Measurements from ENCODE around the gene ANO7.

Gene ANO7

GRCh38 chr2:241230435-241230834, 42.0 kb downstream of the ANO7 start:
- no peak for DNase-seq

GRCh38 chr2:241232736-241233575, 44.5 kb downstream of the ANO7 start:
- DNase-seq = no peak

GRCh38 chr2:241234066-241234790, 45.8 kb downstream of the ANO7 start:
- DNase-seq = no peak

DNA sequence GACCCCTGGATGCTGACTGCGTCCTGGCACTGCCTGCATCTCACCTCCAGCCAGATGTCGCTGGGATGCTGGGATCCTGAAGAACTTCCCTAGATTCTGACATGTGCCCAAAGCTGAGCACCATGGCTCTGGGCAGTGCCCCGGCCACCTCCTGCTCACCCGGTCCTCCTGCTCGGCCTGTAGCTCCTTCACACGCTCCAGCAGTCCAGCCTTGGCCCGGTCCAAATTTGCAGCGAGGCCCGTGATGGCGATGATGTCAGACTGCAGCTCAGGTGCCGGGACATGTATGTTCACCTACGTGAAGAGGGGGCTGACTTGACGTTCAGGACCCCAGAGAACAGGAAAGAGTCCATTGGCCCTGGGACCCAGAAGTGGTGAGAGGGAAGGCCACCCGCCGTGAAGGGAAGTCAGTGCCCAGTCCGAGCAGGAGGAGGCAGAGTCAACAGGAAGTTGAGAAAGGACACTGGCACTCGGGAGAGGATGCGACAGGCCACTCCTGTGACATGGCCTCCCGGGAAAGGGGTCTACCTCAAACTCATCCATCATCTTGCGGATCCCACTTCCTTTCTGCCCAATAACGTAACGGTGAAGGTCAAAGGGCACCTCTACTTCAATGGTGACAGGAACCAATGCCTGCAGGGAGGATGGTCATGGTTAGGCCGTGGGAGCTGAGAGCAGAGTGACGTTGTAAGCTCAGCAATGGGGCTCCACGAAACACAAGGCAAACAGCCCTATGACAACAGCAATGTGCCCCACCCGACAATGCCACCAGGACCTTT, 46.7 kb downstream of the ANO7 start:
- DNase-seq = no peak

GRCh38 chr2:241235859-241236593, 47.5 kb downstream of the ANO7 start:
- no peak for DNase-seq

DNA sequence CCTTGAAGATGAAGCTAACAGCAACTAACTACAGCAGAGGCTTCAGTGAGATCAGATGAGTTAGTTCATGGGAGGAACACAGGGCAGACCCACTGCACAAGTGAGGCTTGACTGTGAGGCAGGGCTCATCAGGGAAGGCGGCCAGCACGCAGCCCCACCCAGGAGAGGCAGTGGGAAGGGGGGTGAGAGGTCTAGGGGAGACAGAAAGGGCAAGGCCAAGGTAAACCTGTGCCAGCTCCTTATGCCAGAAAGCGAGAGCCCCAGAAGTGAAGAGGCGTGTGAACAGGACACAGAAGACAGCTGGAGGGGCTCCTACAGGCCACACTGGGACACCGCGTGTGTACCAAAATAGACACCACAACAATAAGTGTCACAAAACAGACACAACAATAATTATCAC, 48.6 kb downstream of the ANO7 start:
- DNase-seq = no peak

GRCh38 chr2:241237949-241238371, 49.5 kb downstream of the ANO7 start:
- DNase-seq = no peak

DNA sequence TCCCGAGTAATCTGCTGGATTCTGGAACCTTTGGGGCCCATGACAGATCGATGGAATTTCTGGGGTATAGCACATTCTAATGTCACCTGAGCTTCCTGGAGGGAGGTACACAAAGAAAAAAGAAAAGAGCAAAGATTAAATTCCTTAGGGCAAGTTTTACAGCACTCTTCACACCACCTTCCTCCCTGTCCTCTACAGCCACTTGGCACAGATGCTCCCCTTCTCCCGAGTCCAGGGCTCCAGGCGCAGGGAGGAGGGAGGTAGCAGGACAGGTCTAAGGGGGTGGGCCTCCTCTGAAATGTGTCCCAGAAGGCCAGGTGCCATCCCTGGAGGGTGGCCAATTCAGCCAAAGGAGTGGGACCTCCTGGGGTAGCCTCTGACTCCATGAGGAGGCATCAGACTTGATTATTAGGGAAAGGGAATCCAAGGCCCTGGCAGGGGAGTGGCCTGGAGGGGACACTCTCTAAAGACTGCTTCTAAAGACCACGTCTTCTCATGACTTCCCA, 50.3 kb downstream of the ANO7 start:
- no peak for DNase-seq

DNA sequence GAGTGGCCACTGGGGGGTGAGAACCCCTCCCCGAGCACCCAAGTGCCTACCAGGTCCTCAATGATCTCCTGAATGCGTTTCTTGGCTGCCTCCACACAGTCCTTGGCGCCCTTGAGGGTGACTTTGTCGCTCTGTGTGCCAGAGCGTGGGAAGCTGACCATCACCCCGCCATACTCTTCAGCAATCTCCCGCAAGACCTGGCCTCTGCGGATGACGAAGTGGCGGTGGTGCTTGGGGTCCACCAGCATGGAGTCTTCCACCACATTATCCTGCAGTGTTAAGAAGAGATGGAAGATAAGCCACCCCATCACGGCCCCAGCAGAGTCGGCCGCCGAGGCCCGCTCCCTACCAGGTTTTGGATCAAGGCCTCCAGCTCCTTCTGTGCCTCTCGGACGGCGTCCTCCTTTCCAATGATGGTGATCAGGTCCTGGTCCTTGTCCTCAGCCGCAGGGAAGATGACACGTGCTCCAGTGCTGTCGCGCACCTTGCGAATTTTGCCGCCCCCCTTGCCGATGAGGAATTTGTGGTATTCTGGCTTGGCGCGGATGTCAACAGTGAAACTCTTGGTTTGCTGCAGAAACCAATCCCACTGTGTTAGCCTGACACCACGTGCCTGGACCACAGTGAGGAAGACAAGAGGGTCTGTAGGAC, 51.2 kb downstream of the ANO7 start:
- no peak for DNase-seq

GRCh38 chr2:241240320-241241004, 52.0 kb downstream of the ANO7 start:
- DNase-seq = no peak

DNA sequence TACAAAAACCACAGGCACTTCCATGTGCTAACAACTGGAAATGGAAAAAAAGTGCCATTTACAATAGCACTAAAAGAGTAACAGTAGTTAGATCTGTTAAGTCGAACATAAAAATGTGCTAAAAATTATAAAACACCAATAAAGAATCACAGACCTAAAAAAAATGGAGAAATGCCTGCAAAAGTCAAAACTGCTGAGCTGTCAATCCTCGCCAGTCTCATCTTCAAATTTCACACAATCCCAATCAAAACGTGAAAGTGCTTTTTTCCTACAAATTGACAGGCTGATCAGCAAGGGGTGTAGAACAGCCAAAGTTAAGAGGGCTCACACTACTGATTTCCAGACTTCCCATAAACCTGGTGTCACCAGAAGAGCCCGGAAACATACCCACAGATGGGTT, 53.2 kb downstream of the ANO7 start:
- no peak for DNase-seq

GRCh38 chr2:241242306-241242705, 53.8 kb downstream of the ANO7 start:
- no peak for DNase-seq

- DNase-seq = no peak
Measured at GRCh38 chr2:241244368-241244767, 55.9 kb downstream of the ANO7 start.

DNA sequence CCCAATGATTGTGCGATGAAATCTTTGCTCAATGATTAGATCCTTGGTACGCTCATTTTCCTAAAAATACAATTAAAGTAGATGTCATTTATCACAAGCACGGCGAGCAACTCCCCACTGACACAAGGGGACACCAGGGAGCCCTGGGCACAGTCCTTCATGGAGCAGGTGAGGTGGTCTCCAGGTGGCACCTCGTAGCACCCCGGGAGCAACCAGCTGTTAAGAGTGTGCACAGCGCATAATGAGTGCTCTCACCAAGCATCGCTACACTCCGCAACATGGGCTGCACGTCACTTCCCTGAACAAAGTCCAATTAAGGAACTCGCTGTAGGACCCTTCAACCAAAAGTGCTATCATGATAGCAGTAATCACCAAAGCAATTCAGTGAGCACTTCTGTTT, 59.8 kb downstream of the ANO7 start:
- DNase-seq = no peak

DNA sequence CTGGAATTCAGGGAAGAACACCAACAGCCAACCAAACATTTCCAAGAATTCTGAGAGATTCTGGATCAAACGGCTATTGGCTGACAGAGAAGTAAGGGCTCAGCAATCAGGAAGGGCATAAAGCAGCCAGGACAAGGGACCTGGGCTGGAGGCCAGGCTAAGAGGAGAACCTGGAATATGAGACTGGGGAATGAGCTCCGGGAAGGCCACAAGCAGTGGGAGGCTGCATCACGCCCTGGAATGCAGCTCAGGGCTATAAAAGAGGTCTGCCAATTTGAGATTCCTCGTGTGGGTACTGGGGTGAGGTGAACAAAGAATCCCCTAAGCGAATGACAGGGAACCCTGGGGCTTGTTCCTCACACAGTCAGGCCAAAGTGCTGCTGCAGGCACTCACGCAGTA, 60.4 kb downstream of the ANO7 start:
- DNase-seq = no peak

GRCh38 chr2:241249654-241250053, 61.2 kb downstream of the ANO7 start:
- no peak for DNase-seq

DNA sequence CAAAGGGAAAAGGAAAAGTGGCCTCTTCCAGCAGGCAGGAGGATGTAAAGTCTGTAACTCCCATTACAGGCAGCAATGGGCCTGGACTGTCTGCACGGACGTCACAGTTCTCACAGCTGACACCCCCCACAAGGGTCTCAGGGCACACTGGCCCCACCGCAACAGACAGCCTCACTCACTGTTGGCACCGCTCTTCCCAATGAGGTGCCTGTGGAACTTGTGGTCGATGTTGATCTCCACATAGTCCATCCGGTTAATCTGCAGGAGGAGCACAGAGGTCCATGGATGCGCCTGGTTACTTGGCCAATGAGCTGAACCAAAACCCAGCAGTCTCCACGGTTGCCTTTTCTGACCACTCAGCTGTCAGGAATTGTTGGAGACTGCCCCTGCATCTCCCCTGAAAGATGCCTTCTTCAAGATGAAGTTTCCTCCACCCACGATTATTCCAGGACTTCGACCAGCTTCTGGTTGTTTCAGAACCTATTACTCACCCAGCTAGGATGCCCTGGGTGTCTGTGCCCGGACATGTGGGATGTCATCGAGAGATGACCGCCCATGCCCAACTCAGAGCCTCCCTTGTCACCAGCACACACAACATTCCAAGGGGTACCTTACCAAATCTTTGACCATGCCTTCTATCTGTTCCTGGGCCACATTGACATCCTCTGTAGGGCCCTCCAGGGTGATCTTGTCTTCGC, 64.5 kb downstream of the ANO7 start:
- DNase-seq = no peak

- no peak for DNase-seq
Measured at GRCh38 chr2:241254904-241255351, 66.5 kb downstream of the ANO7 start.

DNA sequence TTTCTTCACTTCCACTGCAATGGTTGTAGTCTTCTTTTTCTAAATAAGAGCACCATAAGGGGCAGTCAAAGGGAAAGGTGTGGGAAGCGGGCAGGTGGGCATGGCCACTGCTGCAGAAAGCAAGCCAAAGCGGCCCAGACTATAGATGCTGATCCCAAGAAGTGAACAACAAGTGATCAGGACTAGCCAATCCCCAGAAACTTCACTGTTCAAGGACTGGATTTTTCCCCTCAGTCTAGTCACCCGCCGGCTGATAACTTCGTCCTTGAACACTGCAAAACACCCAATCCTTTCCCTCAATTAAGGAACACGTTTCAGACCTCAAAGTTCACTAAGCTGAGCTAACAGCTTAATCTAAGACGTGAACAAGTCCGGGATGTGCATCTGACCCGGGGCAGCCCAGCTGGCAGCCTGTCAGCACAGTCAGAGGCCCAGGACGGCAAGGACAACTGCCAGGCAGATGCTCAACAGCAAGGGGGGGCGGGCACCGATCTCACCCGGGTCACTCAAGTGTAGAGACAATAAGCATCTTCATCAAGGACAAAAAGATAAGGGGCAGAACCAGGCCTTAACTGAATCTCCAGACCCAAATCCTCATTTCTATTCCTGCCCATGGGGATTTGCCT, 67.2 kb downstream of the ANO7 start:
- DNase-seq = no peak

GRCh38 chr2:241256168-241256545, 67.7 kb downstream of the ANO7 start:
- no peak for DNase-seq

Measured in stimulated activated CD4-positive, alpha-beta T cell treated with anti-CD3 and anti-CD28 coated beads, Interleukin-2, amount 100 ng/mL, for 48 hours (primary cell).